Measurements from ENCODE around the gene MEAF6.

DNA sequence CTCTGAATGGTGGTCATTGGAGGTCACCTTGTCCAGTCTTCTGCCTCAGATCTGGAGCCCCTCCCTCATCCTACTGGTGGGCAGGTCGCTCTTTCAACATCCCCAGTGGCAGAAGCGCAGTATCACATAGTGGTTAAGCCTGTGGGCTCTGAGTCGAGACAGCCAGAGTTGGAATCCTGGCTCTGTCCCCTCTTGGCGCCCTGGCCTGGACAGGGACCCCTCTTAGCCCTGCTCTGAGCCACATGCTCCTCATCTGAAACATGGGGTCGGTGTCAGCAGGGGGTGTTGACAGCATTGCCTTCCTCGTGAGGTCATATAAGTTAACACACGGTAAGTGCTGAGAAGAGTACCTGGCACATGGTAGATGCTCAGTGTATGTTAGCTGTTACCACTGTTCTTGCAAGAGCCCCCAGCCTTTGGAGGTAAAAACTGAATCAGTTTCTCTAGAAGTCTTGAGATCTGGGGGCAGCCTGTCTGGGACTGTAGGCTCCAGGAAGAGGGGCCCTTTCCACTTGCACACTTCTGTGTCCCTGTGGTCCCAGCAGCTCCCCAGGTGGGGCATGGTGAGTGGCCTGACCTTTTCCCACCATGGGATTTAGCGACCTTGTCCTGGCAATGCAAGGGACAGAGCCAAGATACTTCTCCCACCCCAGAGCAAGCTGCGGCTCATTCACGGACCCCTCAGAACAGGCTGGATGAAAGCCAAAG is 33.8 kb downstream of the MEAF6 start:
- TF ChIP-seq, protein P1, sequence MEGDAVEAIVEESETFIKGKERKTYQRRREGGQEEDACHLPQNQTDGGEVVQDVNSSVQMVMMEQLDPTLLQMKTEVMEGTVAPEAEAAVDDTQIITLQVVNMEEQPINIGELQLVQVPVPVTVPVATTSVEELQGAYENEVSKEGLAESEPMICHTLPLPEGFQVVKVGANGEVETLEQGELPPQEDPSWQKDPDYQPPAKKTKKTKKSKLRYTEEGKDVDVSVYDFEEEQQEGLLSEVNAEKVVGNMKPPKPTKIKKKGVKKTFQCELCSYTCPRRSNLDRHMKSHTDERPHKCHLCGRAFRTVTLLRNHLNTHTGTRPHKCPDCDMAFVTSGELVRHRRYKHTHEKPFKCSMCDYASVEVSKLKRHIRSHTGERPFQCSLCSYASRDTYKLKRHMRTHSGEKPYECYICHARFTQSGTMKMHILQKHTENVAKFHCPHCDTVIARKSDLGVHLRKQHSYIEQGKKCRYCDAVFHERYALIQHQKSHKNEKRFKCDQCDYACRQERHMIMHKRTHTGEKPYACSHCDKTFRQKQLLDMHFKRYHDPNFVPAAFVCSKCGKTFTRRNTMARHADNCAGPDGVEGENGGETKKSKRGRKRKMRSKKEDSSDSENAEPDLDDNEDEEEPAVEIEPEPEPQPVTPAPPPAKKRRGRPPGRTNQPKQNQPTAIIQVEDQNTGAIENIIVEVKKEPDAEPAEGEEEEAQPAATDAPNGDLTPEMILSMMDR (IDR thresholded peaks at IDR 0.05) = no peak
- no peak for TF ChIP-seq POLR2AphosphoS5 (IDR thresholded peaks at IDR 0.05)

Measured in breast epithelium (tissue), 3 donors.